ENCODE data around the gene HNRNPF. TPM values are rescaled to one million over a fixed set of nuclear protein-coding genes. Genes with fewer than 3 reads are reported as not detected.
A peak's percentile ranks its signal among the peaks of the same experiment; 100 is the strongest.

HNRNPF gene
- total RNA-seq, 2 experiments from 2014 or later = 86.5 to 87.9 TPM

- DNase-seq (no peak), ATAC-seq (ENCODE audit: poor library complexity) (no peak)
- H3K9me3 Mint-ChIP-seq = no peaks in the 10 kb centered on the region
- H3K27me3 Mint-ChIP-seq = no peaks in the 10 kb centered on the region
- H3K4me1 Mint-ChIP-seq (ENCODE audit: low read depth) = peaks cover 77% of the 10 kb centered on the region
- intact Hi-C loops (cut with DNase I, micrococcal nuclease) = loop anchor here (1.0 to 10.0 kb wide), 3 partner anchors 72 to 184 kb away; partner anchors contain the start of gene ZNF239 (in 1 of the 2)
- CTCF ChIA-PET = interaction anchor here (0.5 to 1.6 kb wide), 9 partner anchors 17 to 607 kb away, joined by 3 to 11 read pairs (median 4); partner anchors contain the start of gene ZNF487
- no peaks in the 10 kb centered on the region for H3K9me3 ChIP-seq (ENCODE audit: control insufficient read depth in 1 of 2, insufficient read depth in 1 of 2, low read length in 2 of 2)
- no peak overlapping the region for H3K4me3 Mint-ChIP-seq
- POLR2A ChIA-PET = interaction anchor here (0.6 to 0.8 kb wide), 2 partner anchors 19 to 30 kb away, joined by 3 read pairs; partner anchors contain the start of gene HNRNPF
- no peaks in the 10 kb centered on the region for H3K27me3 ChIP-seq (ENCODE audit: control insufficient read depth in 1 of 2, insufficient read depth in 2 of 2, low read length in 2 of 2)
- H3K4me3 ChIP-seq (ENCODE audit: low read length) = no peak overlapping the region
- peaks cover 97% of the 10 kb centered on the region for H3K36me3 ChIP-seq (ENCODE audit: insufficient read depth, low read length)
- peaks cover 64% of the 10 kb centered on the region for H3K4me1 ChIP-seq (ENCODE audit: insufficient read depth, low read length)
- peak overlapping the region; percentile 82 for H3K27ac Mint-ChIP-seq
- no peak for TF ChIP-seq CTCF (IDR thresholded peaks at IDR 0.05)
- peaks cover 97% of the 10 kb centered on the region for H3K36me3 Mint-ChIP-seq (ENCODE audit: low read depth)
- no peak overlapping the region for H3K27ac ChIP-seq (ENCODE audit: low read depth in 1 of 2, low read length in 2 of 2)
Observed at GRCh38 chr10:43390333-43390732, 18.7 kb downstream of the HNRNPF start.

DNA sequence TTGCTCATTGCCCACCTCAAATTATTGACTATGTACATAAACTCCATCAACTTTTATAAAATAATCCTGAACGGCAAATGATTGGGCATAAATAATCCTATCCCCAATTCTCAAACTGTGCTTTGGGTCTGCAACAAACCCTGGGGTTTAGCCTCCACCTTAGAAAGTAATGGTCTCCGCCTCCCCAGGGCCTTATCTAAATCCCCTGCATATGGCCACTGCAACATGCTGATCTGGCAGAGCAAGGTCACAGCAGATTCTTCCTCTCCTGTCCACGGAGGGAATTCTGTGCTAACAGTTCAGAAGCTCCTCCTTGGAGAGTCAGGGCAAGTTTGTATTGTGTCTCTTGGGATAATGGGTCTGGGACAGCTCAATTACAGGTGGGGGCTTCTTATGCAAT lies 19.1 kb downstream of the HNRNPF start:
- H3K9me3 Mint-ChIP-seq = no peaks in the 10 kb centered on the region
- ChIA-PET POLR2A (interaction anchor here (0.6 to 0.8 kb wide), 2 partner anchors 19 to 30 kb away, joined by 3 read pairs; partner anchors contain the start of gene HNRNPF), CTCF (interaction anchor here (1.0 to 1.6 kb wide), 3 partner anchors 18 to 72 kb away, joined by 4 to 11 read pairs (median 5); no protein-coding TSS in a partner anchor)
- no peak for DNase-seq
- no peak for TF ChIP-seq CTCF (IDR thresholded peaks at IDR 0.05)
- intact Hi-C loops (cut with DNase I, micrococcal nuclease) = loop anchor here (1.0 to 10.0 kb wide), 3 partner anchors 72 to 185 kb away; partner anchors contain the start of gene ZNF239 (in 1 of the 2)
- Histone ChIP-seq H3K9me3 (ENCODE audit: control insufficient read depth in 1 of 2, insufficient read depth in 1 of 2, low read length in 2 of 2) (no peaks in the 10 kb centered on the region), H3K4me1 (ENCODE audit: insufficient read depth, low read length) (peaks cover 59% of the 10 kb centered on the region), H3K36me3 (ENCODE audit: insufficient read depth, low read length) (peaks cover 97% of the 10 kb centered on the region), H3K4me3 (ENCODE audit: low read length) (no peak overlapping the region), H3K27me3 (ENCODE audit: control insufficient read depth in 1 of 2, insufficient read depth in 2 of 2, low read length in 2 of 2) (no peaks in the 10 kb centered on the region), H3K27ac (ENCODE audit: low read depth in 1 of 2, low read length in 2 of 2) (peak overlapping the region in 1 of 2 donors; percentile 7)
- H3K27me3 Mint-ChIP-seq = no peaks in the 10 kb centered on the region
- H3K27ac Mint-ChIP-seq = peak overlapping the region; percentile 82
- ATAC-seq (ENCODE audit: poor library complexity) = no peak
- H3K4me1 Mint-ChIP-seq (ENCODE audit: low read depth) = peaks cover 72% of the 10 kb centered on the region
- no peak overlapping the region for H3K4me3 Mint-ChIP-seq
- H3K36me3 Mint-ChIP-seq (ENCODE audit: low read depth) = peaks cover 95% of the 10 kb centered on the region

DNA sequence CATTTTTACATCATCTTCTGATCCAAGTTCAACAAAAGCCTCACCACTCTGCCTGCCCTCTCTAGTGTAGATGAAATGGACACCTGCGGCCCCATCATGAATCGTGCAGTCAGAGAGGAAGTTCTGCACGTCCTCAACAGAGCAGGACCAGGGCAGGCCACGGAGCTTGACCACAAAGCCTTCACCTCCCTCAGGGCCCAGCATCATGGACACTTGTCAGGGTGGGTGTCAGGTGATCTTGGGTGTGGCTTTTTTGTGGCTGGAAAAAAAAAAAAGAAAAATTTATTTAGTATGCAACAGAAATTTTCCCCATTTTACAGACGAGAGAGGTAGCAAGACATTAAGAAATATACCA lies 21.3 kb downstream of the HNRNPF start:
- H3K4me3 ChIP-seq (ENCODE audit: low read length) = no peak overlapping the region
- H3K36me3 ChIP-seq (ENCODE audit: insufficient read depth, low read length) = peaks cover 82% of the 10 kb centered on the region
- H3K27ac Mint-ChIP-seq = peak overlapping the region; percentile 82
- H3K27me3 Mint-ChIP-seq = no peaks in the 10 kb centered on the region
- POLR2A ChIA-PET = interaction anchor here (0.7 kb wide), 1 partner anchor 18 kb away, joined by 3 read pairs; no protein-coding TSS in a partner anchor
- CTCF ChIA-PET = interaction anchor here (0.5 to 1.0 kb wide), 2 partner anchors 21 to 94 kb away, joined by 3 read pairs; no protein-coding TSS in a partner anchor
- H3K9me3 Mint-ChIP-seq = no peaks in the 10 kb centered on the region
- intact Hi-C loops (cut with DNase I, micrococcal nuclease) = no loop called here
- ATAC-seq (ENCODE audit: poor library complexity) (no peak), DNase-seq (no peak)
- peaks cover 83% of the 10 kb centered on the region for H3K36me3 Mint-ChIP-seq (ENCODE audit: low read depth)
- peaks cover 40% of the 10 kb centered on the region for H3K4me1 ChIP-seq (ENCODE audit: insufficient read depth, low read length)
- peaks cover 55% of the 10 kb centered on the region for H3K4me1 Mint-ChIP-seq (ENCODE audit: low read depth)
- no peaks in the 10 kb centered on the region for H3K9me3 ChIP-seq (ENCODE audit: control insufficient read depth in 1 of 2, insufficient read depth in 1 of 2, low read length in 2 of 2)
- peak overlapping the region in 1 of 2 donors; percentile 14 for H3K27ac ChIP-seq (ENCODE audit: low read depth in 1 of 2, low read length in 2 of 2)
- TF ChIP-seq CTCF (IDR thresholded peaks at IDR 0.05) = no peak
- no peaks in the 10 kb centered on the region for H3K27me3 ChIP-seq (ENCODE audit: control insufficient read depth in 1 of 2, insufficient read depth in 2 of 2, low read length in 2 of 2)
- H3K4me3 Mint-ChIP-seq = no peak overlapping the region

Measured in CD4-positive, alpha-beta T cell (primary cell).